HUES48 (cell line): ENCODE data around the gene CLSTN1.

ENCODE experiments used
- H3K27ac ChIP-seq: one replicate; pipeline ENCODE4 v1.7.0; 2013; ENCODE audit warnings: low read depth, low read length, inconsistent platforms
- H3K27me3 ChIP-seq: 2 replicates; pipeline ENCODE4 v1.6.1; 2013; ENCODE audit warnings: mild to moderate bottlenecking, low read length; ENCODE audit not compliant: control insufficient read depth, insufficient read depth
- H3K36me3 ChIP-seq: 2 replicates; pipeline ENCODE4 v1.6.1; 2013; ENCODE audit warnings: low read length; ENCODE audit not compliant: control insufficient read depth, insufficient read depth
- H3K4me1 ChIP-seq: 2 replicates; pipeline ENCODE4 v1.6.1; 2013; ENCODE audit warnings: mild to moderate bottlenecking, low read length; ENCODE audit not compliant: control insufficient read depth, insufficient read depth
- H3K4me3 ChIP-seq: 2 replicates; pipeline ENCODE4 v1.5.1; 2013; ENCODE audit warnings: mild to moderate bottlenecking, low read depth, low read length
- H3K9ac ChIP-seq: 2 replicates; pipeline ENCODE4 v1.6.1; 2013; ENCODE audit warnings: mild to moderate bottlenecking, low read depth, low read length, moderate library complexity
- H3K9me3 ChIP-seq: 2 replicates; pipeline ENCODE4 v1.6.1; 2013; ENCODE audit warnings: low read length; ENCODE audit not compliant: control insufficient read depth, insufficient read depth

CLSTN1 gene

GRCh38 chr1:9706178-9706577 lies 117.6 kb downstream of the CLSTN1 start:
- H3K4me3 ChIP-seq = no peak overlapping the region
- 0 out of 2 replicates have a peak, but pooled peaks cover 2% of the 10 kb centered on the region for H3K36me3 ChIP-seq
- H3K27ac ChIP-seq = no peak overlapping the region
- no peaks in the 10 kb centered on the region for H3K9me3 ChIP-seq
- H3K9ac ChIP-seq = no peak overlapping the region
- no peaks in the 10 kb centered on the region for H3K4me1 ChIP-seq
- no peaks in the 10 kb centered on the region for H3K27me3 ChIP-seq

- Histone ChIP-seq H3K4me1 (peaks cover 3% of the 10 kb centered on the region), H3K27ac (no peak overlapping the region), H3K9ac (no peak overlapping the region), H3K36me3 (no peaks in the 10 kb centered on the region), H3K9me3 (no peaks in the 10 kb centered on the region), H3K27me3 (no peaks in the 10 kb centered on the region), H3K4me3 (no peak overlapping the region)
Observed at GRCh38 chr1:9705337-9706093, 118.2 kb downstream of the CLSTN1 start.

- no peak overlapping the region for H3K9ac ChIP-seq
- peaks cover 8% of the 10 kb centered on the region for H3K4me1 ChIP-seq
- H3K36me3 ChIP-seq = no peaks in the 10 kb centered on the region
- no peak overlapping the region for H3K27ac ChIP-seq
- no peak overlapping the region for H3K4me3 ChIP-seq
- H3K27me3 ChIP-seq = no peaks in the 10 kb centered on the region
- H3K9me3 ChIP-seq = no peaks in the 10 kb centered on the region
Observed at GRCh38 chr1:9703681-9704080, 120.1 kb downstream of the CLSTN1 start.

GRCh38 chr1:9703165-9703509 lies 120.6 kb downstream of the CLSTN1 start:
- H3K4me3 ChIP-seq = no peak overlapping the region

GRCh38 chr1:9701665-9702064 lies 122.1 kb downstream of the CLSTN1 start:
- H3K27ac ChIP-seq = no peak overlapping the region
- no peak overlapping the region for H3K9ac ChIP-seq
- no peaks in the 10 kb centered on the region for H3K9me3 ChIP-seq
- no peak overlapping the region for H3K4me3 ChIP-seq
- H3K4me1 ChIP-seq = peaks cover 8% of the 10 kb centered on the region
- no peaks in the 10 kb centered on the region for H3K36me3 ChIP-seq
- H3K27me3 ChIP-seq = no peaks in the 10 kb centered on the region

More at GRCh38 chr1:9703165-9703509, 120.6 kb downstream of the CLSTN1 start:
- Histone ChIP-seq H3K27me3 (no peaks in the 10 kb centered on the region), H3K36me3 (no peaks in the 10 kb centered on the region), H3K4me1 (peaks cover 8% of the 10 kb centered on the region), H3K27ac (no peak overlapping the region), H3K9me3 (no peaks in the 10 kb centered on the region), H3K9ac (no peak overlapping the region)

- Histone ChIP-seq H3K27me3 (no peaks in the 10 kb centered on the region), H3K27ac (peak overlapping the region; percentile 20), H3K4me1 (peaks cover 8% of the 10 kb centered on the region), H3K36me3 (no peaks in the 10 kb centered on the region), H3K9ac (no peak overlapping the region), H3K4me3 (no peak overlapping the region), H3K9me3 (no peaks in the 10 kb centered on the region)
Observed at GRCh38 chr1:9700340-9700739, 123.4 kb downstream of the CLSTN1 start.

GRCh38 chr1:9699361-9699760 lies 124.4 kb downstream of the CLSTN1 start:
- no peak overlapping the region for H3K4me3 ChIP-seq
- no peaks in the 10 kb centered on the region for H3K36me3 ChIP-seq
- H3K27ac ChIP-seq = no peak overlapping the region
- H3K4me1 ChIP-seq = peaks cover 8% of the 10 kb centered on the region
- H3K9me3 ChIP-seq = no peaks in the 10 kb centered on the region
- no peak overlapping the region for H3K9ac ChIP-seq
- no peaks in the 10 kb centered on the region for H3K27me3 ChIP-seq

GRCh38 chr1:9696793-9697192 lies 127.0 kb downstream of the CLSTN1 start:
- H3K9ac ChIP-seq = no peak overlapping the region
- no peaks in the 10 kb centered on the region for H3K36me3 ChIP-seq
- H3K4me1 ChIP-seq = peaks cover 8% of the 10 kb centered on the region
- H3K4me3 ChIP-seq = no peak overlapping the region
- H3K27ac ChIP-seq = no peak overlapping the region
- no peaks in the 10 kb centered on the region for H3K27me3 ChIP-seq
- H3K9me3 ChIP-seq = no peaks in the 10 kb centered on the region

GRCh38 chr1:9691691-9692090 lies 132.1 kb downstream of the CLSTN1 start:
- Histone ChIP-seq H3K36me3 (no peaks in the 10 kb centered on the region), H3K9me3 (no peaks in the 10 kb centered on the region), H3K27me3 (peaks cover 25% of the 10 kb centered on the region), H3K9ac (no peak overlapping the region), H3K4me1 (peaks cover 24% of the 10 kb centered on the region), H3K4me3 (no peak overlapping the region), H3K27ac (no peak overlapping the region)

- no peaks in the 10 kb centered on the region for H3K9me3 ChIP-seq
- no peaks in the 10 kb centered on the region for H3K36me3 ChIP-seq
- no peak overlapping the region for H3K9ac ChIP-seq
- peaks cover 25% of the 10 kb centered on the region for H3K4me1 ChIP-seq
- peaks cover 25% of the 10 kb centered on the region for H3K27me3 ChIP-seq
- no peak overlapping the region for H3K27ac ChIP-seq
- H3K4me3 ChIP-seq = peak overlapping the region; percentile 68
Observed at GRCh38 chr1:9691108-9691445, 132.7 kb downstream of the CLSTN1 start.

- H3K4me1 ChIP-seq = peaks cover 25% of the 10 kb centered on the region
- peak overlapping the region; percentile 68 for H3K4me3 ChIP-seq
- peaks cover 25% of the 10 kb centered on the region for H3K27me3 ChIP-seq
- no peaks in the 10 kb centered on the region for H3K36me3 ChIP-seq
- H3K27ac ChIP-seq = peak overlapping the region; percentile 11
- no peaks in the 10 kb centered on the region for H3K9me3 ChIP-seq
- H3K9ac ChIP-seq = peak overlapping the region; percentile 56
Observed at GRCh38 chr1:9690440-9691107, 133.2 kb downstream of the CLSTN1 start.
